ENCODE measurements around the gene PBX3. TPM values are rescaled to one million over a fixed set of nuclear protein-coding genes. Genes with fewer than 3 reads are reported as not detected.

PBX3 gene
- total RNA-seq, 4 donors from 2014 or later, result 18.0 to 33.5 (median 24.2) TPM

DNA sequence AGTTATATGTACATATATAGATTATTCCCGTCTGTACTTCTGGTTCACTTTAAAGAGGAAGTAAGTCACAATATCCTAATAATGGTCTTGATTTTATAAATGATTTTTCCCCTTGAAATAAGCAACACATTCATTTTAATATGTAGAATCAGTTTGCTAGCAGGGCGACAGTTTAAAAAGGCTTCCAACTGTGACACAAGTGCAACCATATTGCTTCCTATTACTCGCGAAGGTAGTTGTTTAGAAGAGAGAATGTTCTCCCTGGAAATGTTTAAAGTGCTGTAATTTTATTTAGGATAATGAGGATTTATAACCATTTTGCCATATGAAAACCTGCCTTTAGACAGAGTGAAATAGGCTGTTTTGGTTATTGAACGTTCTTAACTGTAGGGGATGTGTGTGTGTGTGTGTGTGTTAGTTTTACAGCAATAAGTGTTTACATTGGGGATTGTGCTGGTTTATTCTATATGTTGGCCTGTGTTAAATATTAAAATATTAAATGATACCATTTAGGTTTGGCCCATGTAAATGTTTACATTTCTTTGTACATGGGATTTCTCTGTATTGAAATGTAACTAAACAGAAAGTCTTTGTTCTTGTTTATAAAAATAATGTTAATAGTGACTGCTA lies 138.3 kb downstream of the PBX3 start:
- H3K27me3 ChIP-seq, result no peaks in the 10 kb centered on the region
- H3K4me3 ChIP-seq, result no peak overlapping the region
- H3K4me1 ChIP-seq, result peaks cover 0 to 52% (median 2%) of the 10 kb centered on the region in 4 donors
- 87 to 94% methylated on average over 5 of the region's 5 CpGs for WGBS, 2 donors
- H3K27ac ChIP-seq, result peak overlapping the region in 1 of 4 donors; percentile 9
- H3K9me3 ChIP-seq, result no peaks in the 10 kb centered on the region
- H3K36me3 ChIP-seq, result no peaks in the 10 kb centered on the region
- TF ChIP-seq POLR2A (IDR thresholded peaks at IDR 0.05) (no peak), EP300 (IDR thresholded peaks at IDR 0.05) (no peak)
- TF ChIP-seq, protein P1, sequence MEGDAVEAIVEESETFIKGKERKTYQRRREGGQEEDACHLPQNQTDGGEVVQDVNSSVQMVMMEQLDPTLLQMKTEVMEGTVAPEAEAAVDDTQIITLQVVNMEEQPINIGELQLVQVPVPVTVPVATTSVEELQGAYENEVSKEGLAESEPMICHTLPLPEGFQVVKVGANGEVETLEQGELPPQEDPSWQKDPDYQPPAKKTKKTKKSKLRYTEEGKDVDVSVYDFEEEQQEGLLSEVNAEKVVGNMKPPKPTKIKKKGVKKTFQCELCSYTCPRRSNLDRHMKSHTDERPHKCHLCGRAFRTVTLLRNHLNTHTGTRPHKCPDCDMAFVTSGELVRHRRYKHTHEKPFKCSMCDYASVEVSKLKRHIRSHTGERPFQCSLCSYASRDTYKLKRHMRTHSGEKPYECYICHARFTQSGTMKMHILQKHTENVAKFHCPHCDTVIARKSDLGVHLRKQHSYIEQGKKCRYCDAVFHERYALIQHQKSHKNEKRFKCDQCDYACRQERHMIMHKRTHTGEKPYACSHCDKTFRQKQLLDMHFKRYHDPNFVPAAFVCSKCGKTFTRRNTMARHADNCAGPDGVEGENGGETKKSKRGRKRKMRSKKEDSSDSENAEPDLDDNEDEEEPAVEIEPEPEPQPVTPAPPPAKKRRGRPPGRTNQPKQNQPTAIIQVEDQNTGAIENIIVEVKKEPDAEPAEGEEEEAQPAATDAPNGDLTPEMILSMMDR (IDR thresholded peaks at IDR 0.05), result no peak
- no peak for DNase-seq (ENCODE audit: low spot score in 2 of 2)

DNA sequence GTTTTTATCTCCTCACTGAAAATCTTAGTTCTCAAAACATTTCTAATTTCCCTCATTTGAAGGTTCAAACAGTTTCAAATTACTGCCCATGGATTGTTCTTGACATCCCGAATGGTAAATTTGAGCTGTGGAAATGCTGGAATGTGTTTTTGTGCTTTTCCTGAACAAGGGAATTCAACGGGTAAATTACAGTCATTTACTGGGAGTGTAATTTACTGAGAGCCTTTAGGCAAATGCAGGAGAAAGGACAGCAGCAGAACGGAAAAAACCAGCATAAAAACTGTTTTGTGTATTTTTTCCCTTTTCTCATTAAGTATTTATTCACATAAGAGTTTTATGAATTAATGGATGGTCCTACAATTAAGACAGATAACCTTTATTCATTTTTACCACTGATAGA lies 139.2 kb downstream of the PBX3 start:
- WGBS, 2 donors, result 36 to 43% methylated on average over 3 of the region's 3 CpGs
- Histone ChIP-seq H3K27ac (no peak overlapping the region), H3K4me1 (peaks cover 0 to 55% (median 4%) of the 10 kb centered on the region in 4 donors)

DNA sequence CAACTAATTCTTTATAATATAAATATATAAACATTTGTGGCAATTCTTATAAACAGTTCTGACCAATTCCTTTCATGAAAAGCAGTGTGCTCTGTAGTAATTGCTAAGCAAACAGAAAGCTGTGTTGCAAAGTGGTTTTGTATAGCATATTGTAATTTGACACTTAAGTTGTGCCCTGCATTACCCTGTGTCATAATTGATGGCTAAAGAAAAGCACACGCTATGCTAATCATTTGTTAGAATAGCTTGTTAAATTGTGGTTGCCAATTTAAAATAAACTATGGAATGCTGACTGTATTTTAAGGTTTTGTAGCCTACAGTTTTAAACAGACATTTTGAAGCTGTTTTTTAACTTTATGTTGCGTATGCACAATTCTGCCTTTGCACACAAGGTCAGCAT lies 140.0 kb downstream of the PBX3 start:
- TF ChIP-seq, protein P1 (IDR thresholded peaks at IDR 0.05), result no peak
- TF ChIP-seq POLR2A (IDR thresholded peaks at IDR 0.05) (no peak), EP300 (IDR thresholded peaks at IDR 0.05) (no peak)
- Histone ChIP-seq H3K36me3 (no peaks in the 10 kb centered on the region), H3K4me1 (peaks cover 0 to 55% (median 4%) of the 10 kb centered on the region in 4 donors), H3K27ac (no peak overlapping the region), H3K4me3 (no peak overlapping the region), H3K9me3 (no peaks in the 10 kb centered on the region), H3K27me3 (no peaks in the 10 kb centered on the region)
- 78 to 84% methylated on average over 2 of the region's 2 CpGs for WGBS, 2 donors
- DNase-seq (ENCODE audit: low spot score in 2 of 2), result no peak

More for the DNA sequence above, 139.2 kb downstream of the PBX3 start:
- no peak for DNase-seq (ENCODE audit: low spot score in 2 of 2)
- no peaks in the 10 kb centered on the region for H3K9me3 ChIP-seq
- TF ChIP-seq EP300 (IDR thresholded peaks at IDR 0.05) (no peak), POLR2A (IDR thresholded peaks at IDR 0.05) (no peak)
- TF ChIP-seq, protein P1 (IDR thresholded peaks at IDR 0.05), result no peak
- no peaks in the 10 kb centered on the region for H3K27me3 ChIP-seq
- no peak overlapping the region for H3K4me3 ChIP-seq
- no peaks in the 10 kb centered on the region for H3K36me3 ChIP-seq

DNA sequence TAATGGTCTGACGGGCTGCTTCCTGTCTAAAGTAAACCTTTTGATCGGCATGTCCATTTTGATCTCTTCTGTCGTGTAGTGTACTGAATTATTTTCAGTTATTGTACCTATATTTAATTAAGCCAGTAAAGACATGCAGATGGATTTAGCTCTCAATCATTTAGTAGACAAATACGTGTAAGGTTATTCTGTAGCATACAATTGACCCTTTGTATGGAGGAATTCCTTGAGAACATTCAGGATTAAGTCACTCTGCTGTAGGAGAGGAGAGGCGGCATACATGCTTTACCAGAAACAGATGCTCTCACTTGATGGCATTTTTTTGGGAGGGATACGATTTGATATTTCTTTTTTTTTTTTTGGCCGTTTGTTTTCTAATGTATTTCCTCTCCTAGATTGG lies 141.0 kb downstream of the PBX3 start:
- no peaks in the 10 kb centered on the region for H3K36me3 ChIP-seq
- 64 to 69% methylated on average over 7 of the region's 7 CpGs for WGBS, 2 donors
- H3K4me3 ChIP-seq, result no peak overlapping the region
- DNase-seq (ENCODE audit: low spot score in 2 of 2), result no peak
- peaks cover 0 to 55% (median 4%) of the 10 kb centered on the region in 4 donors for H3K4me1 ChIP-seq
- H3K9me3 ChIP-seq, result no peaks in the 10 kb centered on the region
- H3K27me3 ChIP-seq, result no peaks in the 10 kb centered on the region
- peak overlapping the region in 1 of 4 donors; percentile 78 for H3K27ac ChIP-seq
- no peak for TF ChIP-seq EP300 (IDR thresholded peaks at IDR 0.05)

DNA sequence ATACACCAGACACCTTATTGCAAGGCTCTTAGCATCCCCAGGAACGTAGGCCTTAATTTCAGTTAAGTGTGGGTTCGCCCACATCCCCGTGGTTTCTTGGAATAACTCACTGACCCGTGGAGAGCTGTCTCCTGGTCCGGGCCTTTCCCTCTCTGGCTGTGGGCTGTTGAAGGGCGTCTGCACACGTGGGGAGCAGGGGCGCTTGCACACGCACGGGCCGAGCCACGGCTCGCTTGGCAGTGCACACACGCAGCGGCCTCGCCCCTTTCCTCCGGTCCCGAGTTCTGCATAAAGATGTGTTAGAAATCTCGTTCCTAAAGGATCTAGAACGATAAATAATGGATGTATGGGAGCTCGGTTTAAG lies 141.9 kb downstream of the PBX3 start:
- Histone ChIP-seq H3K27ac (peak overlapping the region in 3 of 4 donors; percentile 37 to 78 (median 44)), H3K9me3 (no peaks in the 10 kb centered on the region), H3K36me3 (no peaks in the 10 kb centered on the region), H3K4me1 (peaks cover 0 to 50% (median 4%) of the 10 kb centered on the region in 4 donors), H3K27me3 (no peaks in the 10 kb centered on the region), H3K4me3 (peak overlapping the region; percentile 28 to 61 (median 42))
- DNase-seq (ENCODE audit: low spot score in 2 of 2), result no peak
- TF ChIP-seq, protein P1 (IDR thresholded peaks at IDR 0.05), result no peak
- TF ChIP-seq EP300 (IDR thresholded peaks at IDR 0.05) (no peak), POLR2A (IDR thresholded peaks at IDR 0.05) (no peak)
- WGBS, 2 donors, result 24% methylated on average over 21 of the region's 21 CpGs
